ENCODE results near the gene VIPR2. TPM values are rescaled to one million over a fixed set of nuclear protein-coding genes. Genes with fewer than 3 reads are reported as not detected.

Gene VIPR2
- total RNA-seq, 1 experiment from 2014 or later: not detected

- DNase-seq (ENCODE audit: low read depth): no peak
Observed at GRCh38 chr7:159068893-159069448, 75.7 kb downstream of the VIPR2 start.

GRCh38 chr7:159068488-159068811, 76.2 kb downstream of the VIPR2 start:
- no peak for DNase-seq (ENCODE audit: low read depth)

GRCh38 chr7:159067576-159068487, 76.8 kb downstream of the VIPR2 start:
- DNase-seq (ENCODE audit: low read depth): no peak

GRCh38 chr7:159066816-159067575, 77.7 kb downstream of the VIPR2 start:
- DNase-seq (ENCODE audit: low read depth): no peak

GRCh38 chr7:159065852-159066480, 78.7 kb downstream of the VIPR2 start:
- no peak for DNase-seq (ENCODE audit: low read depth)

GRCh38 chr7:159064816-159065510, 79.7 kb downstream of the VIPR2 start:
- DNase-seq (ENCODE audit: low read depth): no peak

- no peak for DNase-seq (ENCODE audit: low read depth)
Observed at GRCh38 chr7:159064121-159064815, 80.4 kb downstream of the VIPR2 start.

- DNase-seq (ENCODE audit: low read depth): no peak
Observed at GRCh38 chr7:159063046-159063840, 81.4 kb downstream of the VIPR2 start.

- DNase-seq (ENCODE audit: low read depth): no peak
Observed at GRCh38 chr7:159062569-159062968, 82.1 kb downstream of the VIPR2 start.

GRCh38 chr7:159061674-159062212, 82.9 kb downstream of the VIPR2 start:
- DNase-seq (ENCODE audit: low read depth): no peak

- DNase-seq (ENCODE audit: low read depth): no peak
Observed at GRCh38 chr7:159061209-159061608, 83.5 kb downstream of the VIPR2 start.

- no peak for DNase-seq (ENCODE audit: low read depth)
Observed at GRCh38 chr7:159060440-159060839, 84.2 kb downstream of the VIPR2 start.

GRCh38 chr7:159059629-159060028, 85.0 kb downstream of the VIPR2 start:
- no peak for DNase-seq (ENCODE audit: low read depth)

- no peak for DNase-seq (ENCODE audit: low read depth)
Observed at GRCh38 chr7:159057647-159058046, 87.0 kb downstream of the VIPR2 start.

- DNase-seq (ENCODE audit: low read depth): no peak
Observed at GRCh38 chr7:159056737-159057136, 87.9 kb downstream of the VIPR2 start.

- DNase-seq (ENCODE audit: low read depth): no peak
Observed at GRCh38 chr7:159051916-159052315, 92.8 kb downstream of the VIPR2 start.

- no peak for DNase-seq (ENCODE audit: low read depth)
Observed at GRCh38 chr7:159050704-159051103, 94.0 kb downstream of the VIPR2 start.

GRCh38 chr7:159049266-159050025, 95.2 kb downstream of the VIPR2 start:
- no peak for DNase-seq (ENCODE audit: low read depth)

- DNase-seq (ENCODE audit: low read depth): no peak
Observed at GRCh38 chr7:159048656-159049055, 96.0 kb downstream of the VIPR2 start.

Data from LHCN-M2 (cell line).